ENCODE data around the gene SMG6. TPM values are rescaled to one million over a fixed set of nuclear protein-coding genes. Genes with fewer than 3 reads are reported as not detected.

Gene SMG6
- total and polyA plus RNA-seq, 2 of the 8 experiments (the other 6 are each of a cell fraction or from before 2014, with no cell fraction given) = 18.5 to 25.2 TPM

DNA sequence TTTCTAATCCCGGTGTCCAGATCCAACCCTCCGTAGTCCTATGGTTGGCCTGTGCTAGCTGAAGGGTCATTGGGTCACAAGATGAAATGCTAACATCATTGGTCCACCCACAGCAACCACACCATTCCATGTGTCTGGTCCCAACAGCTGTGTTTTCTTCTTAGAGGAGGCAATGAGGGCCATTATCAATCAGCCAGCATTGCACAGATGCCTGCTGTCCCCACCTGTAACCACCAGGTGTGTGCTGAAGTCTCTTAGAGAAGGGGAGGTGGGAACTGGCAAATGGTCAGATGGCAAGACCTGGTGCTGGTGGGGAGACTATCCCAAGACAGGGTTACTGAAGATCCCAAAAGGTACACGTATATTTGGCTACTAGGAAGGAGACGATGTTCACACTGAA lies 211.3 kb downstream of the SMG6 start:
- Histone ChIP-seq H3K9ac (replicated peaks in 1 of 4; ENCODE audit: extremely low read depth in 1 of 4, low read depth in 3 of 4, low read length in 3 of 4) (no peak overlapping the region), H2AK5ac (ENCODE audit: low read depth, low read length) (0 out of 2 replicates have a peak overlapping the region, but pooled peaks have one; percentile 15), H4K91ac (replicated peaks; ENCODE audit: insufficient read length, low read length) (no peak overlapping the region), H4K8ac (ENCODE audit: extremely low read depth, insufficient read depth, low read length) (no peak overlapping the region), H3K18ac (ENCODE audit: extremely low read depth, low read length) (no peak overlapping the region), H3K14ac (ENCODE audit: insufficient read length) (no peak overlapping the region), H3K9me3 (ENCODE audit: insufficient read depth in 2 of 2, low read depth in 1 of 2, low read length in 1 of 2) (no peaks in the 10 kb centered on the region), H3K23me2 (ENCODE audit: low read depth, low read length) (no peaks in the 10 kb centered on the region), H4K20me1 (replicated peaks in 1 of 2; ENCODE audit: control insufficient read depth in 1 of 2, insufficient read depth in 2 of 2, low read length in 2 of 2) (peaks cover 0 to 11% of the 10 kb centered on the region in 2 experiments), H2BK15ac (ENCODE audit: low read length) (no peak overlapping the region), H2BK120ac (replicated peaks; ENCODE audit: low read depth, low read length) (no peak overlapping the region), H4K5ac (ENCODE audit: insufficient read length, low read depth, low read length) (no peak overlapping the region), H2BK12ac (ENCODE audit: low read depth, low read length) (no peak overlapping the region; the same call in 1 of the 2 replicates), H3K4me3 (ENCODE audit: extremely low read depth in 1 of 4, insufficient read depth in 2 of 4, low read depth in 3 of 4, low read length in 4 of 4) (no peak overlapping the region), H3K4ac (replicated peaks; ENCODE audit: insufficient read length, low read depth, low read length) (no peak overlapping the region), H2AFZ (ENCODE audit: low read length) (no peak overlapping the region), H3K56ac (replicated peaks; ENCODE audit: insufficient read length, low read depth, low read length) (no peak overlapping the region), H3K4me2 (ENCODE audit: insufficient read depth in 1 of 2, low read depth in 2 of 2, low read length in 2 of 2) (no peak overlapping the region), H3K79me2 (ENCODE audit: control insufficient read depth in 1 of 2, insufficient read depth in 2 of 2, low read length in 2 of 2) (no peaks in the 10 kb centered on the region), H3K36me3 (ENCODE audit: control insufficient read depth in 2 of 4, insufficient read depth in 4 of 4, low read length in 3 of 4) (no peaks in the 10 kb centered on the region), H3K27ac (ENCODE audit: low read depth, low read length) (no peak overlapping the region), H2BK5ac (ENCODE audit: low read depth, low read length) (no peak overlapping the region), H3K4me1 (replicated peaks in 1 of 4; ENCODE audit: control insufficient read depth in 3 of 4, insufficient read depth in 4 of 4, low read length in 3 of 4) (peaks cover 2 to 19% (median 7%) of the 10 kb centered on the region in 4 experiments), H2BK20ac (ENCODE audit: low read length) (no peak overlapping the region), H3K79me1 (ENCODE audit: low read depth, low read length) (no peaks in the 10 kb centered on the region), H3K27me3 (replicated peaks in 1 of 4; ENCODE audit: control insufficient read depth in 3 of 4, extremely low read depth in 1 of 4, insufficient read depth in 3 of 4, low read length in 3 of 4) (no peaks in the 10 kb centered on the region), H3K23ac (ENCODE audit: insufficient read length) (no peak overlapping the region)
- 92% methylated on average over 4 of the region's 4 CpGs; no CpG with 5 or more reads in 1 of the 2 experiments for WGBS, 2 experiments (ENCODE audit: extremely low coverage in 1 of 2, insufficient coverage in 1 of 2, insufficient read length in 1 of 2, insufficient replicate concordance in 2 of 2, low coverage in 1 of 2, low lambda C conversion rate in 2 of 2, missing lambda C conversion rate in 1 of 2)
- ChIA-PET CTCF (ENCODE audit: partially characterized antibody) (interaction anchor here (0.6 to 3.9 kb wide), 20 partner anchors 10 to 153 kb away, joined by 3 to 22 read pairs (median 4); no protein-coding TSS in a partner anchor), POLR2A (ENCODE audit: partially characterized antibody) (no interaction called here)
- DNase-seq (ENCODE audit: low read depth in 1 of 2, low spot score in 2 of 2) (no peak), FAIRE-seq (no peak)
- TF ChIP-seq CTCF (IDR thresholded peaks at IDR 0.05; ENCODE audit: control extremely low read depth in 1 of 3, insufficient read depth in 1 of 3, low read depth in 1 of 3, low read length in 3 of 3) (peak; percentile 14 to 61 (median 39); a peak in 3 of 4 replicates), SP4 (IDR thresholded peaks at IDR 0.05; ENCODE audit: low read length) (no peak), TCF12 (IDR thresholded peaks at IDR 0.05; ENCODE audit: low read depth, low read length) (no peak), CHD2 (IDR thresholded peaks at IDR 0.05; ENCODE audit: low read length) (no peak), RAD21 (IDR thresholded peaks at IDR 0.05 in 1 of 2, conservative IDR thresholded peaks at IDR 0.05 in 1 of 2; ENCODE audit: low read depth in 2 of 2, low read length in 2 of 2) (peak in 1 of 2 experiments; percentile 37; a peak in 1 of 4 replicates)
